Retinal pigment epithelial cell (primary cell): ENCODE measurements around the gene PSEN1.

Experiments
- DNase-seq: peaks from one replicate; pipeline ENCODE4 v3.0.0-alpha.2; 2010; ENCODE audit warnings: low read depth
- H3K4me3 ChIP-seq: 2 replicates; pipeline ENCODE4 v1.5.1; 2011; ENCODE audit warnings: mild to moderate bottlenecking, low read length, control low read depth, moderate library complexity
- CTCF ChIP-seq: conservative IDR thresholded peaks from 2 replicates; pipeline ENCODE4 v1.5.1; 2011; ENCODE audit warnings: low read depth, low read length, control low read depth, inconsistent platforms

Gene PSEN1

GRCh38 chr14:73211251-73212040 lies 75.1 kb downstream of the PSEN1 start:
- TF ChIP-seq CTCF = no peak
- no peak for DNase-seq
- H3K4me3 ChIP-seq = no peak overlapping the region

DNA sequence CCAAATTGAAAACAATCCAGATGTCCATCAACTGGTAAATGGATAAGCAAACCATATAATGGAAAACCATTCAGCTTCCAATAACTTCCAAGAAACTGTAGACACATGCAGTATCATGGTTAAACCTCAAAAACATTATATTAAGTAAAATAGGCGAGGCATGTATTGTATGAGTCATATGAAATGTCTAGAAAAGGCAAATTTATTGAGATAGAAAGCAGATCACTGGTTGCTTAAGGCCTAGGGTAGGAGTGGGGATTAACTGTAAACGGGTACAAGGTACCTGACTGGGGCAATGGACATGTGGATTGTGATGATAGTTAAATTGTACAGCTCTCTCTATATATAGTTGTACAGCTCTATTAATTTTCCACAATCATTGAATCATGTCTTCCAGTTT lies 79.7 kb downstream of the PSEN1 start:
- TF ChIP-seq CTCF = no peak

GRCh38 chr14:73217411-73217810 lies 81.1 kb downstream of the PSEN1 start:
- TF ChIP-seq CTCF = no peak
- H3K4me3 ChIP-seq = no peak overlapping the region
- no peak for DNase-seq

More for the DNA sequence above, 79.7 kb downstream of the PSEN1 start:
- H3K4me3 ChIP-seq = no peak overlapping the region
- DNase-seq = no peak

- no peak overlapping the region for H3K4me3 ChIP-seq
- TF ChIP-seq CTCF = no peak
- no peak for DNase-seq
Measured at GRCh38 chr14:73220061-73220460, 83.8 kb downstream of the PSEN1 start.

DNA sequence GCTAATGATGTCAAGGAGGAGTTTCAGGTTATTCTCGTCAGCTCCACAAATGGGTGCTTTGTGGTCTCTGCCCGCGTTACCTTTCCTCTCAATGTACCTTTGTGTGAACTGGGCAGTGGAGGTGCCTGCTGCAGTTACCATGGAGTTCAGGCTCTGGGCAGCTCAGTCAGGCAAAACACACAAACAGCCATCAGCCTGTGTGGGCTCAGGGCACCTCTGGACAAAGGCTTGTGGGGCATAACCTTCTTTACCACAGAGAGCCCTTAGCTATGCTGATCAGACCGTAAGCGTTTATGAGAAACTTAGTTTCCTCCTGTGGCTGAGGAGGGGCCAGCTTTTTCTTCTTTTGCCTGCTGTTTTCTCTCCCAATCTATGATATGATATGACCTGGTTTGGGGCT lies 84.3 kb downstream of the PSEN1 start:
- H3K4me3 ChIP-seq = no peak overlapping the region
- no peak for DNase-seq
- no peak for TF ChIP-seq CTCF

DNA sequence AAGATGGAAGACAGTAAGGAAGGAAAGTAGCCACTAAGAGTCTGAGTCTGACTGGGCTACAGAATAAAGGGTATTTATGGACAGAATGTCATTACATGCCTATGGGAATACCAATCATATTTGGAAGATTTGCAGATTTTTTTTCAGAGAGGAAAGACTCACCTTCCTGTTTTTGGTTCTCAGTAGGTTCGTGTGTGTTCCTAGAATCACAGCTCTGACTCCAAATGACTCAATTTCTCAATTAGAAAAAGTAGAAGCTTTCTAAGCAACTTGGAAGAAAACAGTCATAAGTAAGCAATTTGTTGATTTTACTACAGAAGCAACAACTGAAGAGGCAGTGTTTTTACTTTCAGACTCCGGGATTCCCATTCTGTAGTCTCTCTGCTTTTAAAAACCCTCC lies 85.6 kb downstream of the PSEN1 start:
- no peak for DNase-seq
- H3K4me3 ChIP-seq = no peak overlapping the region
- no peak for TF ChIP-seq CTCF

DNA sequence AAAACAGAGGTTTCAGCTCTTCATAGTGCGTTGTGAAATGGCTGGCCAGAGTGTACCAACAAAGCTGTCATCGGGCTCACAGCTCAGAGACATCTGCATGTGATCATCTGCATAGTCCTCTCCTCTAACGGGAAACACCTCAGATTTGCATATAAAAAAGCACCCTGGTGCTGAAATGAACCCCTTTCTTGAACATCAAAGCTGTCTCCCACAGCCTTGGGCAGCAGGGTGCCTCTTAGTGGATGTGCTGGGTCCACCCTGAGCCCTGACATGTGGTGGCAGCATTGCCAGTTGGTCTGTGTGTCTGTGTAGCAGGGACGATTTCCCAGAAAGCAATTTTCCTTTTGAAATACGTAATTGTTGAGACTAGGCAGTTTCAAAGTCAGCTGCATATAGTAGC lies 86.7 kb downstream of the PSEN1 start:
- no peak for DNase-seq
- H3K4me3 ChIP-seq = no peak overlapping the region
- no peak for TF ChIP-seq CTCF
